Measurements from ENCODE around the gene CSNK1A1L. TPM values are rescaled to one million over a fixed set of nuclear protein-coding genes. Genes with fewer than 3 reads are reported as not detected.

The CSNK1A1L gene
- total and polyA plus RNA-seq, 2 of the 8 experiments (the other 6 are each of a cell fraction or from before 2014, with no cell fraction given) = not detected

DNA sequence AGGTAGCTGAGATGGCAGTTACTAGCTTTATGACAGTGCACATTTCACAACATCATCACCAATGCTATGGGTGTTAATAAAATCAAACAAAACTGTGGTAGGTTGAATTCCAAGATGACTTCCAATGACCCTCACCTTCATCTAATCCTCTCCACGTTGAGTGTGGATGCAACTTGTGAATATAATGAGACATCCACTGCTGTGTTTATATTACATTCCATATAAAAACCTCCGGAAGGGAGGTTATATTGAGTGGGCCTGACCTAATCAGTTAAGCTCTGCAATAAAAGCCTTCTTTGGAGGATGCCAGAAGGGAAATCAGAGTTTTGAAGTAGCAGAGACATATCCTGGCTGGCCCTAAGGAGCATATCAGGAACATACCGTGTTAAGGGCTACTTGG, 25.6 kb upstream of the CSNK1A1L start:
- Histone ChIP-seq H4K91ac (replicated peaks; ENCODE audit: insufficient read length, low read length) (no peak overlapping the region), H4K5ac (ENCODE audit: insufficient read length, low read depth, low read length) (no peak overlapping the region), H2BK20ac (ENCODE audit: low read length) (no peak overlapping the region), H4K20me1 (replicated peaks in 1 of 2; ENCODE audit: control insufficient read depth in 1 of 2, insufficient read depth in 2 of 2, low read length in 2 of 2) (no peaks in the 10 kb centered on the region), H3K4me3 (ENCODE audit: extremely low read depth in 1 of 4, insufficient read depth in 2 of 4, low read depth in 3 of 4, low read length in 4 of 4) (no peak overlapping the region), H3K14ac (ENCODE audit: insufficient read length) (no peak overlapping the region), H2BK120ac (replicated peaks; ENCODE audit: low read depth, low read length) (no peak overlapping the region), H3K27ac (ENCODE audit: low read depth, low read length) (no peak overlapping the region), H3K36me3 (ENCODE audit: control insufficient read depth in 2 of 4, insufficient read depth in 4 of 4, low read length in 3 of 4) (no peaks in the 10 kb centered on the region), H3K79me1 (ENCODE audit: low read depth, low read length) (no peaks in the 10 kb centered on the region), H3K18ac (ENCODE audit: extremely low read depth, low read length) (no peak overlapping the region), H3K23me2 (ENCODE audit: low read depth, low read length) (no peaks in the 10 kb centered on the region; the same call in 1 of the 2 replicates), H3K23ac (ENCODE audit: insufficient read length) (no peak overlapping the region), H3K4ac (replicated peaks; ENCODE audit: insufficient read length, low read depth, low read length) (no peak overlapping the region), H3K9ac (replicated peaks in 1 of 4; ENCODE audit: extremely low read depth in 1 of 4, low read depth in 3 of 4, low read length in 3 of 4) (no peak overlapping the region), H2AK5ac (ENCODE audit: low read depth, low read length) (no peak overlapping the region), H2BK12ac (ENCODE audit: low read depth, low read length) (no peak overlapping the region), H3K56ac (replicated peaks; ENCODE audit: insufficient read length, low read depth, low read length) (no peak overlapping the region), H3K4me1 (replicated peaks in 1 of 4; ENCODE audit: control insufficient read depth in 3 of 4, insufficient read depth in 4 of 4, low read length in 3 of 4) (no peaks in the 10 kb centered on the region), H3K9me3 (ENCODE audit: insufficient read depth in 2 of 2, low read depth in 1 of 2, low read length in 1 of 2) (no peaks in the 10 kb centered on the region), H2BK15ac (ENCODE audit: low read length) (no peak overlapping the region), H2AFZ (ENCODE audit: low read length) (no peak overlapping the region), H2BK5ac (ENCODE audit: low read depth, low read length) (no peak overlapping the region), H3K4me2 (ENCODE audit: insufficient read depth in 1 of 2, low read depth in 2 of 2, low read length in 2 of 2) (no peak overlapping the region), H3K27me3 (replicated peaks in 1 of 4; ENCODE audit: control insufficient read depth in 3 of 4, extremely low read depth in 1 of 4, insufficient read depth in 3 of 4, low read length in 3 of 4) (no peaks in the 10 kb centered on the region), H3K79me2 (ENCODE audit: control insufficient read depth in 1 of 2, insufficient read depth in 2 of 2, low read length in 2 of 2) (no peaks in the 10 kb centered on the region), H4K8ac (ENCODE audit: extremely low read depth, insufficient read depth, low read length) (no peak overlapping the region)
- TF ChIP-seq FOSL1 (IDR thresholded peaks at IDR 0.05; ENCODE audit: insufficient read depth, low read depth, low read length) = no peak
- TF ChIP-seq KDM4A (IDR thresholded peaks at IDR 0.05; ENCODE audit: low read depth, low read length, severe bottlenecking) = no peak
- no peak for TF ChIP-seq POU5F1 (IDR thresholded peaks at IDR 0.05; ENCODE audit: low read depth, low read length)
- no peak for TF ChIP-seq EP300 (IDR thresholded peaks at IDR 0.05; ENCODE audit: borderline replicate concordance in 1 of 2, low read depth in 2 of 2, low read length in 2 of 2)
- no peak for TF ChIP-seq HDAC6 (IDR thresholded peaks at IDR 0.05; ENCODE audit: low read depth, low read length)
- TF ChIP-seq SP1 (IDR thresholded peaks at IDR 0.05; ENCODE audit: low read depth, low read length) = no peak
- no peak for TF ChIP-seq YY1 (IDR thresholded peaks at IDR 0.05; ENCODE audit: low read depth, low read length)
- TF ChIP-seq CBX5 (IDR thresholded peaks at IDR 0.05; ENCODE audit: low read depth, low read length) = no peak
- TF ChIP-seq RFX5 (IDR thresholded peaks at IDR 0.05; ENCODE audit: borderline replicate concordance, low read depth, low read length) = no peak
- no peak for TF ChIP-seq POLR2AphosphoS5 (IDR thresholded peaks at IDR 0.05; ENCODE audit: low read depth, low read length)
- no peak for TF ChIP-seq NRF1 (IDR thresholded peaks at IDR 0.05; ENCODE audit: low read depth, low read length)
- TF ChIP-seq TEAD4 (IDR thresholded peaks at IDR 0.05; ENCODE audit: low read depth, low read length) = no peak
- TF ChIP-seq RNF2 (IDR thresholded peaks at IDR 0.05; ENCODE audit: borderline replicate concordance, low read depth, low read length, missing control alignments, poor library complexity, severe bottlenecking) = no peak
- POLR2A ChIA-PET (ENCODE audit: partially characterized antibody) = no interaction called here
- CTCF ChIA-PET (ENCODE audit: partially characterized antibody) = interaction anchor here (1.2 kb wide), 2 partner anchors 139 to 230 kb away, joined by 3 read pairs; no protein-coding TSS in a partner anchor
- FAIRE-seq = no peak
- DNase-seq (ENCODE audit: low read depth in 1 of 2, low spot score in 2 of 2) = no peak
- 92% methylated on average over 3 of the region's 3 CpGs; no CpG with 5 or more reads in 1 of the 2 experiments for WGBS, 2 experiments (ENCODE audit: extremely low coverage in 1 of 2, insufficient coverage in 1 of 2, insufficient read length in 1 of 2, insufficient replicate concordance in 2 of 2, low coverage in 1 of 2, low lambda C conversion rate in 2 of 2, missing lambda C conversion rate in 1 of 2)

All from H1 (cell line).